HG03558 (cell line): ENCODE measurements around the gene CCND2.

Source experiments
- ATAC-seq: cut with Tn5 transposase; IDR thresholded peaks from one replicate; pipeline ENCODE4 v1.9.1; 2021; ENCODE audit warnings: moderate number of reproducible peaks; ENCODE audit not compliant: unreplicated experiment; ENCODE audit errors: extremely low read depth

Gene CCND2

DNA sequence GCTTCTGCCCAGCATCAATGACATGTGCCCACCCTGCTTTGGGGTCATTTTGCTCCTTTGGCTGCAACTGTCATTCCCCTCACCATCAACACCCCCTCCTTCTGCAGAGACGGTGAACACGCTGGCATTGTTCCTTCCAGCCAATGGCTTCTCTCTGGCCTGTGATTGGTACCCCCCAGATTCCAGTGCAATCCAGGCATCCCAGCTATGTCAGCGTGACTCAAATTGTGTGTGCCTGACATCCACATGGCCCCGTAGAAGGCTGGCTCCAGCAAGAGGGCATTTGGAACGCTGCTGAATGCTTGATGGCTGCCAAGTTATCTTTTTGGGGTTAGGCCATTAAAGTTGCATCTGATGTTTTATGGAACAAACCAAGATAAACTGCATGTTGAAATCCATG is 21.0 kb upstream of the CCND2 start:
- ATAC-seq: no peak

DNA sequence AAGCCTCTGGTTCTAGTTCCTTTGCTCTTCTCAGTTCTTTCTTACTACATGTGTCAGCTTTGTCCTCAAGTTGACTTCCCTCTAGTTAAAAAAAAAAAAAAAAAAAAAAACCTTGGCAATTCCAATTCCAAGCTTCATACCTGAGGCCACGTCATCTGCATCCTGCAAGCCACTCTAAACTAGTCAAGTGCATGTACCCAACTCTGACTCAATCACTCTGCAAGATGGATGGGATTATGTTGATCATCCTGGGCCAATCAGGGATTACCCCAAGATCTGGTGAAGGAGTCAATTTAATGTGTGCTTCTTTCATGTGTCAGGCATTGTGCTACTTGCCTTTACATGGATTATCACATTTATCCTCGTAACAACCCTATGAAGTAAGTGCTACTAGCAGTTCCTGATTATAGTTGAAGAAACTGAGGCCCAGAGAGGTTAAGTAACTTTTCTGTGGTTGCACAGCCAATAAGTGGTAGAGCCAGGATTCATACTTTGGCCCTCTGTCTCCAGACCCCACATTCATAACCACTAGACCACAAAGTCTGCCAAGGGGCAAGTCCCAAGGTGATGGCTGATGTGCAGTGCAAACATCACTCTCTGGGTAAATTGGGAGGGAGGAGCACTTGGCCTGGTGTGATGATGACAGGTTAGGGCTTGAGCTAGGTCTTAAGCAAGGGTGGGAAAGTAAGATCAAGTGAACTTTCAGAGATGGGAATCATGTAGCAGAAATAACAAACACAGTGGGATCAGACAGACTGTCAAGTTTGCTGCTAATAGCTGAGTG is 17.3 kb upstream of the CCND2 start:
- no peak for ATAC-seq

DNA sequence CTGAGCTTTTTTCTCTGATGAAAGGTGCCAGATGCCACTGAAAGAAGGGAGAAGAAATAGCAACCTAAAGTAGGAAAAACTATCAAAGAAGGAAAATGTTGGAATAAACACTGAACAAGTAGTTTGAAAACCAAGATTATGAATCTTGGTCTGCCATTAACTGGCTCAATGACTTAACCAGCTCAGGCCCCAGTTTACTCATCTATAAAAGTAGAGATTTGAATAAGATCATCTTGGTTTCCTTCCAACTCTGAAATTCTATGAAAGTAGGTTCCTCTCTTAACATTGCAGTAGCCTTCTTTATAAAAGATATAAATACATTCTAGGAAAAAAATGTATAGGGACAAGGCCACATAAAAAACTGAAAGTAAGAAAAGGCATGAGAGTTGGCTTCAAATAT is 16.1 kb upstream of the CCND2 start:
- ATAC-seq: no peak

DNA sequence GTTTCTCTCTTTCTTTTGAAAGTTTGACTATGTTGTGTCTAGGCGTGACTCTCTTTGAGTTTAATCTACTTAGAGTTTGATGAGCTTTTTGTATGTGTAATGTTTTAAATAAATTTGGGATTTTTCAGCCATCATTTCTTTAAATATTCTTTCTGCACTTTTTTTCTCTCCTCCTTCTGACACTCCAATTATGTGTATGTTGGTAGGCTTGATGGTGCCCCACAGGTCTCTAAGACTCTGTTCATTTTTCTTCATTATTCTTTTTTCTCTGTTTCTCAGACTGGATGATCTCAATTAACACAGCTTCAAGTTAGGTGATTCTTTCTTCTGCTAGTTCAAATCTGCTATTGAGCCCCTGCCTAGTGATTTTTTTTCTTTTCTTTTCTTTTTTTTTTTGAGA is 14.5 kb upstream of the CCND2 start:
- ATAC-seq: no peak

DNA sequence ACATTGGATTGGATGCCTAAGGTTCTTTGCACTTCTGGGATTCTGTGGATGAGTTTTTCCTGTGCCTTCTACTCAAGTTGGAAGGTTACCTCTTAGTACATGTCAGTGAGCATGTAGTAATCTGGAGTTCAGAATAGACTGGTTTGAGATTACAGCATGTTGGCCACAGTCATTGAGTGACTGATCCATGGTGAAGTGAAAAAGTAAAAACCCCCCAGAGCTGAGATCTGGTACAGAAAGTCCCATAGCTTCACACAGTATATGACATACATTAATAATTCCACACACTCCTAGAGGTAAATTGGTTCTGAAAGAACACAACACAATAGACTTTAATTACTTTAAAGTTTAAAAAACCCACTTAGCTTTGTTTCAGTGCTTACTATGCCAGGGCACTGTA is 11.9 kb upstream of the CCND2 start:
- ATAC-seq: no peak

DNA sequence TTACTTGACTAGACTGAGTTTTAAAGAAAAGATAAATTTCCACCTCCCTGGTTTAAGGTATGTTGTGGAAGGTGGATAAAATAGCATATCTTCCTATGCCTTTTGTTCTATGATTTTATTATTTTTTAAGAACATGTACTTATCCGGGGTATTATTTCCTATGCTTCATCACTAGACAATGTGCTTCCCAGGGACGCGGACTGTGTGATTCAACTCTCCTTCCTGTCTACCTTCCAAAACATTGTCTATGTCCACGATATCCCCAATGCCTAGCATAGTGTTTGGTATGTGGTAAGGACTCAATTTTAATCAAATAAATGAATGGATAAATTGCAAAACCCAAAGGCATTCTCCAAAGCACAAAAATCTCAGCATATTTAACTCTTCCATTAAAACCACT is 8.3 kb upstream of the CCND2 start:
- no peak for ATAC-seq

DNA sequence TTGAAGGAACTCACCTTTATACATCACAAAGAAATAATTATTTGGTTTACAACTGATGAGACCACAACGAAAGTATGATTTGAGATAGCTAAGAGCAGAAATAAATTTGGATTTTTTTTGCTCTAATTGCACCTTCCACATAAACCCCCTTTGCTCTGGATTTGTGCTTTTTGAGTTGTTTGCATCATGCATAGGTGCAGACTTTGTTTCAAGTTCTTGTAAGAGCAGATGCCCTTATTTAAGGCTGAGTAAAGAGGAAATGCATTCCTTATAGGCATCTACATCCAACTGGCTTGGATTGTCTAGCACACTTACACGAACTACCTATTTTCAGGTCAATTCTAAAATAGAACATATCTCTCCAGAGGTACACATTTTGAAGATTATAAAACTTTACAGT is 6.6 kb upstream of the CCND2 start:
- ATAC-seq: no peak

DNA sequence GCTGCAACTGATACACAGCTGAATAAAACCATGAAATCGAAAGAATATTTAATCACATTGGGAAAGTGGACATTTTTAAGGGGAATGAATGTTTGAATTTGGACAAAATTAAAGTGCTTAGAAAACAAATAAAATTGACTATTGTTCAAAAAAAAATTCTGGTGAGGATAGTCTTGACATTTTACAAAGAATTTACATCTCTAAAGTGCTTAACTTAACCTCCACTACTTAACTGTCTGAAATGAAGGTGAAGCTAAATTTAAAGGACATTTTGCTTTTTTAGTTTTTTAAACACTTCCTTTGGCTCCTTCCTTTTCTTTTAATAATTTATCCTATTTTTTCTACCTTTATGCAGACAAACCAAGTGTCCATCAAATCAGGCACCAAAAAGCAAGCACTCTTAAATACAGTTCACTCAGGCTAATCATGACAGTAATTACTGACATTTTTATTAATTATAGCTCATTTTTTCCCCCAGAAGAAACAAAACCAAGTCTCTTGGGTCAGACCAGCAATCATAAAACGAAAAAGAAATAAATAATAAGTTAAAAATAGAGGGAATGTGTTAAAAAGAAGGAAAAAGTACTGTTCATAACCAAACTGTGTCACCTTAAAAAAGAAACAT is 5.7 kb upstream of the CCND2 start:
- ATAC-seq: no peak

DNA sequence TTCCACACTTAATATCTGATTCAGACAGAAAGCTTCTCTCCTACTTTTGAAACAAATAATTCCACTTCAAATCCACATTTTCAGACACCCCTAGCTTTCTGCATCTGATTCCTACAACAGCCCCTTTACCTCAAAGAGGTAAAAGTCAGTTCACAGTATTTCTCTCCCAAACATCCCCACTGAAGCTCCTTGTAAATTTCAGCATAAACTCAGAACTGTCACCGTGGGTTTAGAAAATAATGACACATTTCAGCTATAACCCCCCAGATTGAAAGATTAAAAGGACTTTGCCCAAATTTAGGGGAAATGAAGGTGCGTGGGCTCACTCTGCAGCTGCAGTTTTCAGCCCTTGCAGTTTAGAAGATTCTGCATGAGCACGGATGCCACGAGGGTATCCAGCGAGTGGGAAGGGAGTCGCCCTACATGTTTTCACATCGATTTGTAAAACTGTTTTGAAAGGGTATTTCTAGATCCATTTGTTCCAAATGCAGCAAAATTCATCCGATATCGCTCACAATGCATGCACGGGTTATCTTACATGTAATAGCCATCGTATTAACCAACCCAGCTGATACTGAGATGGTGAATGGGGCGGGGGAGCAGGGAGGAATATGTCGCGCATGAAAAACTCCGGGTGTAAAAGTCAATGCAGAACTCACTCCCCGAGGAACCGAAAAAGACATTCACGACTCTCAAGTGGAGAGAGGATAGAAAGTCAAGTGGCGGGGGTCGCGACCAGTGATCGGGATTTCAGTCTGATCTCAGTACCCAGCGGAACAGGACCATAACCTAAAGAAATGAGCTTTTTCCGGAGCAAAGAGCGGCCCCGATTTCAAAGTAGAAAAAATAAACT is 5.0 kb upstream of the CCND2 start:
- ATAC-seq: no peak

DNA sequence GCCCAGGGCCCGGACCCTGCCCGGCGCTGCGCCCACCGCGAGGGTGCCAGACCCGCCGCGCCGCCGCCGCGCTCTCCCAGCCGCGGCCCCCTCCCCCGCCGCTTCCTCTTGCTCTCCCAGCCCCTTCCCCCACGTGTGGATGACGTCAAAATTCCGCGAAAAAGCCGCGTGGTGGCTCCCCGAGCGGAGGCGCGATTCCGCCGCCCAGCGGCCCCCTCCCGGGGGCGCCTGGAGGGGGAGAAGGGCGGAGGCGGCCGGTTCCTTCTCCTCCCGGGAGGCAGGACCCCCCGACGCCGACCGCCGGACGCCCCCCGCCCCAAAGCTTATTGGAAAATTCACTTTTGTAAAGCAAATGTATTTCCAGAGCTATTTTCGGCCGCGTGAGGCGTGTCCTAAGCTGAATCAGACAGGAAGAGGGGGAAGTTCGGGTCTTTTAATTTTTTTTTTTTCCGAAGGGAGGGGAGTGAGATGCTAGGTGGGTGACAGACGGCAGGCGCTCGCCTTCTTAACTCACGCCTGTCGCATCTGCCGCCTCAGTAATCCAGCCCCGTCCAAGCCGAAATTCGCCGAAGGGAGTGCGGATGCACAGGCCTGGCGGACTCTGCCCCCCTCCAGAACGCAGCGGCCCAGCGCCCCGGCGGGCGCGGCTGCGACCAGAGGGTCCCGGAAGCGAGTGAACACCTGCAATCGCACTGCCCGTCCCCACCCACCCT is 4.1 kb upstream of the CCND2 start:
- ATAC-seq: no peak

DNA sequence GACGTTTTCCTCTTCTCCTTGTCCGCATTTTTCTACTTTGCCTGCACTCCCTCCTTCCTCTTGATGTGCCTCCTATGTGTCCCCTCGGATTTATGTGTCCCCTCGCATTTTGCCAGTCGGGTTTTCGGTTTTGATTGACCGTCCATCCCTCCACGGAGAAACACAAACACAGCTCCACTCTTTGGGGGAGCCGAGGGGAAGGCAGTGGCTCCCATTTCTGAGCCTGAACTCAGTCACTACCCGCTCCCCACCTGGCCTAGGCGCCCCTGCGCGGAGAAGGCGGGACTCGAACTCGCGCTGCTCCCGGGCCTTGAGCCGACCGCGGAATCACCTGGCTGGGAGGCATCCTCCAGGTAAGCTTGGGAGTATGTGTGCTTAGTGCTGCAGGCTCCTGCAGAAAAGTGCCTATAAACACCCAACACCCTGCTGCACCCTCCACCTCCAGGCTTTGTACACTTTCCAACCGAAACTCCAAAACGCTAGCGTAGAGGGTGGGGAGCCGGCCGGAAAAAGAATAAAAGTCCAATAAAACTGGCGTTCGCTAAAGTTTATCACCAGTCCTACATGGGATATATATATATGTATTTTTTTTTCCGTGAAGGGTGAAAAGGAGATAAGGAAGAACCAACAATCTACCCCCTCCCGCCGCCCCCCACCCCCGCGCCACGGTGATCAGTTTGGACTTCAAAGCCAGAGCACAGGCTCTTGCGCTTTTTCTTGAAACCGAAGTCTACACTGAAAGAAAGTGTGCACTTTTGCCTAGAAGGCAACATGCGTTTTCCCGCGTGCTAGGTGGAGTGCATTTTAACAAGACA is 3.3 kb upstream of the CCND2 start:
- no peak for ATAC-seq

DNA sequence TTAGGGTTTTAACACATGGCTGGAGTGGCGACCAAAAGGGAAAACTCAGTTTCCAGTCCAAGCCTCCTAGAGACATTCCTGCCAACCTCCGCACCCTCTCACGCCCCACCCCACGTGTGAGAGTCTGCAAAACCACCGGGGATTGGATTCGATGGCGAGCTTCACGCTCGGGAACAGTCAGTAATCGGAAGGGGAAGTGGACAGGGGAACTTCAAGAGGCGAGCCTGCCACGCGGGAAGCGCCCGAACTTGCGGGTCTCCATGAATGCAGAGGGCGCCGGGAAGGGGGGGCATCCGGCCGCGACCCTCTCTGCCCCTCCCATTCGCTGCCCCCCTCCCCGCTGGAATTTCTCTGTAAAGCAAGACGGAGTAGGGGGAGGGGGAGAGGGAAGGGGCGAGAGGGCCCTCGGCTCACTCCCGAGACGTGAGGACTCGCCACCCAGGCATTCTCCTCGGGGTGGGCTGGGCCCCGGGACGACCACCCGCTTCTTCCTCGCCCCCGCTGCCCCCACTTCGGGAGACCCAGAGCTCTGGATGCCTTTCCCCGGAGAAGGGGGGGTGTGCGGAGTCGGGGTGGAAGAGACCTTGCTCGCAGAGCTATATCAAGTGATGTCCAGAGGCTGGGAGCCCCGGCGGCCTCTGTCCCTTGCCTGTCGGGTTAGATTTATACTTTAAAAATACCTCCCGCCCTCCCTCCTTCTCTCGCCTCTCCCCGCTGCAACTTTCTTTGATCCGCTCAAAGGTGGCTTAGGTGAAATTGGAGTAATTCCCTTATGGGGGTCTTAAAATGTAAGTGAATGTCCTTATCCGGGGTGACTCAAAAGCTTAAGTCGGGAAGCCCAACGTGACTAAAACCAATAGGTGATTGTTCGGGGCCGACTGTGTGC is 2.5 kb upstream of the CCND2 start:
- ATAC-seq: no peak

DNA sequence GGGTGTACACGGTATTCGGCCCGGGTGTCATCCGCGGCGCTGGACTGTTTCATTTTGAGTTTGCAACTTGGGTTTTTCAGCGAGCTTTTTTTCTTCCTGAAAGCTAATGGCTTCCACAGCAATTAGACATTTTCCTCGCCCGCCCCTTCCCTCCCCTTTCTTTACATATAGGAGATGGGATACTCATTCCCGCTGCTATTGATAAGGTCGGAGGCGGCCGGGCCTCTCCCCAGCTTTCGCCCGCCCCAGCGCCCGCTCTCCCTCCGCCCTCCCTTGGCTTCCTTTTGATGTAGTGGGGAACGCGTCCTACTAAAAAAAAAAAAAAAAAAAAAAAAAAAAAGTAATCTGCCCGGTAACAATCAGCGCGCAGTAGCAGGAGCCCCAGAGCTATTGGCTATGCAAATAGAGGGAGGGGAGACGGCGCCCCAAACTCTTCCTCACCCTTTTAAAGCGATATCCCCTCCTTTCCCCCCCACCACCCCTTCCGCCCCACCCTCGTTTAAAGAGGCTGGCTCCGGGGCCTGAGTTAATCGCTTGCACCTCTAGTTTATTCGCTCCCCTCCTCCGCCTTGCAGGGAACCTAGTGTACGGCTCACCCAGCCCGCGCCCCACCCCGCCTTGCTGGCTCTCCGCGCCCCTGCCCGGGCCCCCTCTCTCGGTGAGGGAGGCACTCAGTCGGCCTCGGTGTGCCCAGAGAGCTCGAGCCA is 1.7 kb upstream of the CCND2 start:
- no peak for ATAC-seq

DNA sequence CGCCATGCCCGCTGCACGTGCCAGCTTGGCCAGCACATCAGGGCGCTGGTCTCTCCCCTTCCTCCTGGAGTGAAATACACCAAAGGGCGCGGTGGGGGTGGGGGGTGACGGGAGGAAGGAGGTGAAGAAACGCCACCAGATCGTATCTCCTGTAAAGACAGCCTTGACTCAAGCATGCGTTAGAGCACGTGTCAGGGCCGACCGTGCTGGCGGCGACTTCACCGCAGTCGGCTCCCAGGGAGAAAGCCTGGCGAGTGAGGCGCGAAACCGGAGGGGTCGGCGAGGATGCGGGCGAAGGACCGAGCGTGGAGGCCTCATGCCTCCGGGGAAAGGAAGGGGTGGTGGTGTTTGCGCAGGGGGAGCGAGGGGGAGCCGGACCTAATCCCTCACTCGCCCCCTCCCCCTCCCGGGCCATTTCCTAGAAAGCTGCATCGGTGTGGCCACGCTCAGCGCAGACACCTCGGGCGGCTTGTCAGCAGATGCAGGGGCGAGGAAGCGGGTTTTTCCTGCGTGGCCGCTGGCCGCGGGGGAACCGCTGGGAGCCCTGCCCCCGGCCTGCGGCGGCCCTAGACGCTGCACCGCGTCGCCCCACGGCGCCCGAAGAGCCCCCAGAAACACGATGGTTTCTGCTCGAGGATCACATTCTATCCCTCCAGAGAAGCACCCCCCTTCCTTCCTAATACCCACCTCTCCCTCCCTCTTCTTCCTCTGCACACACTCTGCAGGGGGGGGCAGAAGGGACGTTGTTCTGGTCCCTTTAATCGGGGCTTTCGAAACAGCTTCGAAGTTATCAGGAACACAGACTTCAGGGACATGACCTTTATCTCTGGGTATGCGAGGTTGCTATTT is 914 bp upstream of the CCND2 start:
- no peak for ATAC-seq

DNA sequence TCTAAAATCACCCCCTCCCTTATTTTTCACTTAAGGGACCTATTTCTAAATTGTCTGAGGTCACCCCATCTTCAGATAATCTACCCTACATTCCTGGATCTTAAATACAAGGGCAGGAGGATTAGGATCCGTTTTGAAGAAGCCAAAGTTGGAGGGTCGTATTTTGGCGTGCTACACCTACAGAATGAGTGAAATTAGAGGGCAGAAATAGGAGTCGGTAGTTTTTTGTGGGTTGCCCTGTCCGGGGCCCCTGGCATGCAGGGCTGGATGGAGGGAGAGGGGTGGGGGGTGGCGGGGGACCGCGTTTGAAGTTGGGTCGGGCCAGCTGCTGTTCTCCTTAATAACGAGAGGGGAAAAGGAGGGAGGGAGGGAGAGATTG is 300 bp upstream of the CCND2 start:
- no peak for ATAC-seq

DNA sequence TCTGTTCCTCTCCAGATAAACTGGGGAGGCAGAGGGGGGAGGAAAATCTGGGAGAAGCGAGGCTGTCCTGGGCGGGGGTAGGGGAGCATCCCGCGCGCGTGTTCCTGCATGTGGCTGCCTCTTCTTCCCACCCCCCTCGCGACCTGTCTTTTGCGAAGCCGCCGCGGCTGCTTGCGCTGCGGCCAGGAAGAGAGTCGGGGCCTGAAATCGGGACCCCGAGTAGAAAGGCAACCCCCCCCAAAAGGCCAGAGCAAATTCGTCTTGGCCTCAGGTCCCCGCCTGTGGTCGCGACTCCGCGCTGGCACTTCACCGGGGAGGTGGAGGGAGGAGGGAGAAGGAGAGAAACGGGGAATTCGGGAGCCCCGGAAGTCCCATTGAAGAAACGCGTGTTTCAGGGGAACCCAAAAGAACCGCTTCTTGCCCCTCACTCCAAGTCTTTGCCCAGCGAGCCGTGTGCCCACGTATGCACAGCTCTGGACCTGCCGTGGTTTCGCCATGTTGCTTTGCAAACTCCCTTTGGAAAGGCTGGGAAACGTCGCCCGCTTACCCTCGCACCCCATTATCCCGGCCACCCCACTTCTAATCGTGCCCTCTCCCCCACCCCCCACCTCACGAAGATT is 944 bp downstream of the CCND2 start:
- ATAC-seq: no peak
